HCT116 (cell line): ENCODE results near the gene TMEM185B.

Source experiments
- CBX3 ChIP-seq: IDR thresholded peaks from 2 replicates; pipeline ENCODE4 v1.6.1; 2012; ENCODE audit warnings: low read depth
- CTCF ChIP-seq, 3 experiments: fragments of 200-600 bp in 1 of 3; sonication (generic) in 1 of 3; IDR thresholded peaks in 2 of 3; conservative IDR thresholded peaks in 1 of 3; 2 replicates each; pipeline ENCODE4 v1.5.1; 2012 to 2017; ENCODE audit warnings: low read depth in 2 of 3, low read length in 2 of 3, antibody characterized with exemption in 1 of 3, borderline replicate concordance in 1 of 3, control low read depth in 1 of 3, mild to moderate bottlenecking in 1 of 3, mixed read lengths in 1 of 3, mixed run types in 1 of 3, moderate library complexity in 1 of 3; ENCODE audit not compliant: insufficient read depth in 1 of 3
- ELF1 ChIP-seq: IDR thresholded peaks from 2 replicates; pipeline ENCODE4 v1.6.1; 2012; ENCODE audit warnings: low read depth, borderline replicate concordance
- POLR2A ChIP-seq: IDR thresholded peaks from 2 replicates; pipeline ENCODE4 v1.7.0; 2011; ENCODE audit warnings: borderline replicate concordance; ENCODE audit not compliant: insufficient read depth, insufficient read length; ENCODE audit errors: extremely low read depth
- POLR2AphosphoS5 ChIP-seq: IDR thresholded peaks from 2 replicates; pipeline ENCODE4 v1.6.1; 2011; ENCODE audit warnings: mild to moderate bottlenecking, low read depth, low read length, moderate library complexity
- SP1 ChIP-seq: IDR thresholded peaks from 2 replicates; pipeline ENCODE4 v1.6.1; 2012; ENCODE audit warnings: low read depth
- YY1 ChIP-seq: IDR thresholded peaks from 2 replicates; pipeline ENCODE4 v1.6.1; 2011; ENCODE audit warnings: low read length, low read depth, moderate library complexity, mild to moderate bottlenecking; ENCODE audit not compliant: insufficient replicate concordance; ENCODE audit errors: extremely low read depth

- TF ChIP-seq CTCF (IDR thresholded peaks at IDR 0.05 in 2 of 3, conservative IDR thresholded peaks at IDR 0.05 in 1 of 3; ENCODE audit: borderline replicate concordance in 1 of 3, insufficient read depth in 1 of 3, low read depth in 2 of 3, low read length in 2 of 3) (no peak), CBX3 (no peak), SP1 (no peak), POLR2A (no peak), YY1 (no peak), POLR2AphosphoS5 (no peak), ELF1 (no peak)
Measured at GRCh38 chr2:120258196-120258595, 35.0 kb upstream of the TMEM185B start.
